ENCODE data around the gene MXD3.

GRCh38 chr5:177320879-177321278 is 9.2 kb upstream of the MXD3 start:
- TF ChIP-seq EZH2 (IDR thresholded peaks at IDR 0.05; ENCODE audit: borderline replicate concordance, insufficient read depth, low read depth, low read length, poor library complexity, severe bottlenecking) (no peak), CTCF (IDR thresholded peaks at IDR 0.05) (no peak)

Measured in B cell (primary cell).